Sigmoid colon (tissue), 3 donors: ENCODE data around the gene NBAS.

Source experiments
- POLR2A ChIP-seq, 2 donors: fragments of 450-650 bp; IDR thresholded peaks; one replicate each; pipeline ENCODE4 v1.6.1; 2016; ENCODE audit warnings: antibody characterized with exemption in 2 of 2, mild to moderate bottlenecking in 2 of 2, moderate library complexity in 2 of 2
- TF ChIP-seq, protein P1 (sequence below), 4 experiments: fragments of 450-650 bp in 3 of 4; fragments of 200-600 bp in 1 of 4; IDR thresholded peaks; one replicate each; pipeline ENCODE4 v1.5.1; 2016 to 2019; ENCODE audit warnings: antibody characterized with exemption in 4 of 4, mild to moderate bottlenecking in 3 of 4, moderate library complexity in 2 of 4

DNA sequence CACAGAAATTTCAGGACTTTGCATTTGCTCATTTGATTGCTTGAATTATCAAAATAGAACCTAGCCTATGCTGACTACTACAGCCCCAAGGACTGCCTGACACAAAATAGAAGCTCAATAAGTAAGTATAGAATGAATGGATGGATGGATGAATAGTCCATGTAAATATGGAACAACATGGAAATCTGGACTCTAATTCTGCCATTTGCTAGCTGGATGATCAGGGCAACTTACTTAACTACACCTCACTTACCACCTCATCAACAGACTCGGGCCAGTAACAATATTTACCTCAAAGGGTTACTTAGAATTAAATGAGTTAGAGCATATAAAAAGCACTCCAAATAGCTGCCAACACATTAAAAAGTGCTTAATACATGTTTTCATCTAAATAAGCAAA is 50.6 kb downstream of the NBAS start:
- TF ChIP-seq POLR2A (IDR thresholded peaks at IDR 0.05): no peak
- TF ChIP-seq, protein P1, sequence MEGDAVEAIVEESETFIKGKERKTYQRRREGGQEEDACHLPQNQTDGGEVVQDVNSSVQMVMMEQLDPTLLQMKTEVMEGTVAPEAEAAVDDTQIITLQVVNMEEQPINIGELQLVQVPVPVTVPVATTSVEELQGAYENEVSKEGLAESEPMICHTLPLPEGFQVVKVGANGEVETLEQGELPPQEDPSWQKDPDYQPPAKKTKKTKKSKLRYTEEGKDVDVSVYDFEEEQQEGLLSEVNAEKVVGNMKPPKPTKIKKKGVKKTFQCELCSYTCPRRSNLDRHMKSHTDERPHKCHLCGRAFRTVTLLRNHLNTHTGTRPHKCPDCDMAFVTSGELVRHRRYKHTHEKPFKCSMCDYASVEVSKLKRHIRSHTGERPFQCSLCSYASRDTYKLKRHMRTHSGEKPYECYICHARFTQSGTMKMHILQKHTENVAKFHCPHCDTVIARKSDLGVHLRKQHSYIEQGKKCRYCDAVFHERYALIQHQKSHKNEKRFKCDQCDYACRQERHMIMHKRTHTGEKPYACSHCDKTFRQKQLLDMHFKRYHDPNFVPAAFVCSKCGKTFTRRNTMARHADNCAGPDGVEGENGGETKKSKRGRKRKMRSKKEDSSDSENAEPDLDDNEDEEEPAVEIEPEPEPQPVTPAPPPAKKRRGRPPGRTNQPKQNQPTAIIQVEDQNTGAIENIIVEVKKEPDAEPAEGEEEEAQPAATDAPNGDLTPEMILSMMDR (IDR thresholded peaks at IDR 0.05): no peak
